PC-9 (cell line): Measurements from ENCODE around the gene KIF21A. TPM values are rescaled to one million over a fixed set of nuclear protein-coding genes. Genes with fewer than 3 reads are reported as not detected.

Source experiments
- BruUV-seq: library from RNA; stranded (reverse); fragments of 400-500 nt; replicated peaks from 2 replicates; lab custom pipeline; 2021; lab: Mats Ljungman, UMichigan
- CTCF ChIA-PET: fragments of 300-600 bp; sonication (Branson Sonifier 250); formaldehyde crosslinking; loops from one replicate; lab custom pipeline; 2022; ENCODE audit warnings: antibody characterized with exemption; lab: Charles Lee
- POLR2A ChIA-PET: fragments of 300-600 bp; sonication (Branson Sonifier 250); formaldehyde crosslinking; loops from one replicate; lab custom pipeline; 2022; ENCODE audit warnings: antibody characterized with exemption; ENCODE audit not compliant: unreplicated experiment; lab: Charles Lee
- DNase-seq, 2 experiments: peaks; one replicate each; pipeline versions ENCODE4 v3.0.0 to v3.0.0-alpha.2; 2015 to 2022; ENCODE audit warnings: mixed read lengths in 1 of 2
- H2AFZ ChIP-seq: fragments of 200-600 bp; sonication (generic); 2 replicates; pipeline ENCODE4 v1.8.1; 2017; ENCODE audit warnings: antibody characterized with exemption
- H3F3A ChIP-seq: fragments of 200-600 bp; sonication (generic); 2 replicates; pipeline ENCODE4 v1.8.1; 2017; ENCODE audit warnings: antibody characterized with exemption, mild to moderate bottlenecking, low read depth; ENCODE audit not compliant: insufficient read depth
- H3K27ac ChIP-seq: fragments of 200-600 bp; sonication (generic); 2 replicates; pipeline ENCODE4 v1.6.1; 2016; ENCODE audit warnings: mixed run types
- H3K27me3 ChIP-seq: fragments of 200-600 bp; sonication (generic); 2 replicates; pipeline ENCODE4 v1.6.1; 2016; ENCODE audit warnings: low read depth, mixed run types; ENCODE audit not compliant: insufficient read depth
- H3K36me3 ChIP-seq: fragments of 200-600 bp; sonication (generic); 2 replicates; pipeline ENCODE4 v1.6.1; 2016; ENCODE audit warnings: low read depth, mixed run types
- H3K4me1 ChIP-seq: fragments of 200-600 bp; sonication (generic); replicated peaks from 2 replicates; pipeline ENCODE4 v1.6.1; 2016; ENCODE audit warnings: mixed run types; ENCODE audit not compliant: insufficient read depth
- H3K4me2 ChIP-seq: fragments of 200-600 bp; sonication (generic); 2 replicates; pipeline ENCODE4 v1.6.1; 2017; ENCODE audit warnings: mixed run types
- H3K4me3 ChIP-seq: fragments of 200-600 bp; sonication (generic); 2 replicates; pipeline ENCODE4 v1.6.1; 2016; ENCODE audit warnings: mixed run types
- H3K79me2 ChIP-seq: fragments of 200-600 bp; sonication (generic); 2 replicates; pipeline ENCODE4 v1.6.1; 2017; ENCODE audit warnings: low read depth, mixed run types
- H3K9me2 ChIP-seq: fragments of 200-600 bp; sonication (generic); 2 replicates; pipeline ENCODE4 v1.8.1; 2017; ENCODE audit warnings: mild to moderate bottlenecking; ENCODE audit not compliant: insufficient read depth
- H3K9me3 ChIP-seq: fragments of 200-600 bp; sonication (generic); 2 replicates; pipeline ENCODE4 v1.8.1; 2016; ENCODE audit warnings: low read depth; ENCODE audit not compliant: insufficient read depth
- H4K20me1 ChIP-seq: fragments of 200-600 bp; sonication (generic); 2 replicates; pipeline ENCODE4 v1.8.1; 2017; ENCODE audit not compliant: insufficient read depth
- EZH2 ChIP-seq: fragments of 200-600 bp; sonication (generic); IDR thresholded peaks from 2 replicates; pipeline ENCODE4 v1.8.0; 2017; ENCODE audit warnings: antibody characterized with exemption, low read depth
- intact Hi-C: fragments of 100-400 bp; cut with micrococcal nuclease; formaldehyde crosslinking; loops from one replicate; pipeline ENCODE4 v1.10.0; 2022; ENCODE audit not compliant: unreplicated experiment
- total RNA-seq: library from RNA; stranded (reverse); gene quantifications from 2 replicates; pipeline ENCODE4 v1.2.3, GENCODE V29; 2021
- TF ChIP-seq, protein P1 (sequence below): fragments of 200-600 bp; sonication (generic); conservative IDR thresholded peaks from 2 replicates; pipeline ENCODE4 v1.6.1; 2017; ENCODE audit warnings: mixed run types, antibody characterized with exemption, mild to moderate bottlenecking, moderate library complexity

Gene KIF21A
- total RNA-seq, 1 experiment from 2014 or later: 13.6 TPM

DNA sequence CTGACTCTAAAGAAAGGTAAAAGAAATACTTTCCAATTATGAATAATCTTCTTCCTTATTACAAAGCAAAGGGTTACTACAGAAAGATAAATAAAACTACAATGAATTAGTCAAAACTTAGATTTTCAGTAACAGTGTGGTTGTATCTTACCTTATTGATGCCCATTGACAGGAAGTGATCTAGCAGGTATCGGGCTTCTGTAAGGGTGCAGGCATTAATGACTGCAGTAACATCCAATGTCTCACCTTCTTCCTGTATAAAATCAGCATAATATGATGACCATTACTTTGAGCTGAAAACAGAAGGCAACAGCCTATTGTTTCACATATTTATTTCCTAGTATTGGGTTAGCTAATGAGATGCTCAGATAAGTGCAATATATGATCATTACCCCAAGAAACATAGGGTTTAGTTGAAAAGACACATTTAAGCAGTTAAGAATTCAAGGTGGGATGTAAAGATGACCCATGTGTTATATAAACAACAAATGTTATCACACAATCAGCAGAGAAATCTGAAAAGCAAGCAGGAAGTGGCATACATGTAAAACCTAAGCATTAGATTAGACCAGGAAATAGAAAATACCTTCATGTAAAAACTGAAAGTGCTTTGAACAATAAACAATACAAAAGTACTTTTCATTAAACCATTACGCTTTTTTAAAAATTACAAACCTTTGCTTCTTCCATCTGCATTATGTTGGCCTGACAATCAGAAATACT lies 111.2 kb downstream of the KIF21A start:
- H3K9me3 ChIP-seq: no peaks in the 10 kb centered on the region
- no peaks in the 10 kb centered on the region for H3K4me1 ChIP-seq
- no peak for DNase-seq
- H3K9me2 ChIP-seq: no peaks in the 10 kb centered on the region
- no peak overlapping the region for H2AFZ ChIP-seq
- no peak overlapping the region for H3K27ac ChIP-seq
- no peak overlapping the region for H3K4me2 ChIP-seq
- H3K4me3 ChIP-seq: no peak overlapping the region
- intact Hi-C loops: no loop called here
- BruUV-seq: no TSS peak
- CTCF ChIA-PET: no interaction called here
- TF ChIP-seq EZH2: no peak
- TF ChIP-seq, protein P1, sequence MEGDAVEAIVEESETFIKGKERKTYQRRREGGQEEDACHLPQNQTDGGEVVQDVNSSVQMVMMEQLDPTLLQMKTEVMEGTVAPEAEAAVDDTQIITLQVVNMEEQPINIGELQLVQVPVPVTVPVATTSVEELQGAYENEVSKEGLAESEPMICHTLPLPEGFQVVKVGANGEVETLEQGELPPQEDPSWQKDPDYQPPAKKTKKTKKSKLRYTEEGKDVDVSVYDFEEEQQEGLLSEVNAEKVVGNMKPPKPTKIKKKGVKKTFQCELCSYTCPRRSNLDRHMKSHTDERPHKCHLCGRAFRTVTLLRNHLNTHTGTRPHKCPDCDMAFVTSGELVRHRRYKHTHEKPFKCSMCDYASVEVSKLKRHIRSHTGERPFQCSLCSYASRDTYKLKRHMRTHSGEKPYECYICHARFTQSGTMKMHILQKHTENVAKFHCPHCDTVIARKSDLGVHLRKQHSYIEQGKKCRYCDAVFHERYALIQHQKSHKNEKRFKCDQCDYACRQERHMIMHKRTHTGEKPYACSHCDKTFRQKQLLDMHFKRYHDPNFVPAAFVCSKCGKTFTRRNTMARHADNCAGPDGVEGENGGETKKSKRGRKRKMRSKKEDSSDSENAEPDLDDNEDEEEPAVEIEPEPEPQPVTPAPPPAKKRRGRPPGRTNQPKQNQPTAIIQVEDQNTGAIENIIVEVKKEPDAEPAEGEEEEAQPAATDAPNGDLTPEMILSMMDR: no peak
- no peaks in the 10 kb centered on the region for H3K27me3 ChIP-seq
- H3K79me2 ChIP-seq: no peaks in the 10 kb centered on the region
- no peaks in the 10 kb centered on the region for H4K20me1 ChIP-seq
- no peaks in the 10 kb centered on the region for H3F3A ChIP-seq
- POLR2A ChIA-PET: interaction anchor here (0.7 kb wide), 1 partner anchor 314 kb away, joined by 8 read pairs; no protein-coding TSS in a partner anchor
- 0 out of 2 replicates have a peak, but pooled peaks cover 6% of the 10 kb centered on the region for H3K36me3 ChIP-seq

DNA sequence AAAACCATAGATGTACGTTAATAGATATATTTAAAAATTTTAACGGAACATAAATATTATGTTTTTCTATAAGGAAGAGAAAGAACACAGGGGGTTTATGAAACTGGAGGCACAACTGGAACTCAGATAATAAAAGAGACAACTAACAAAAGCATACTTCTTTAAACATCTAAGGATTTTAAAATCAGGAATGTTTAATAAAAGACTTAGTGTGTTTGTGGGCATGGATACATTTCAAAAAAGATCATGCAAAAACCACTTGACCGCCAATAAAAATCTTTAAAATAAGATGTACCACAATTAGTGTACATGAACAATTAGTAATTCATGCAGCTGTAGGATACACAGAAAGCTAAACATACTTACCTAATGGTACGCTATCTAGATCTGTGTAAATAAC lies 113.0 kb downstream of the KIF21A start:
- H3K9me2 ChIP-seq: no peaks in the 10 kb centered on the region
- H3K4me3 ChIP-seq: no peak overlapping the region
- no peaks in the 10 kb centered on the region for H3F3A ChIP-seq
- H3K4me1 ChIP-seq: no peaks in the 10 kb centered on the region
- H3K27me3 ChIP-seq: no peaks in the 10 kb centered on the region
- no peak for DNase-seq
- no peaks in the 10 kb centered on the region for H3K9me3 ChIP-seq
- POLR2A ChIA-PET: no interaction called here
- intact Hi-C loops: no loop called here
- CTCF ChIA-PET: no interaction called here
- no peak overlapping the region for H3K4me2 ChIP-seq
- H3K79me2 ChIP-seq: no peaks in the 10 kb centered on the region
- no peak overlapping the region for H2AFZ ChIP-seq
- H3K36me3 ChIP-seq: 0 out of 2 replicates have a peak, but pooled peaks cover 6% of the 10 kb centered on the region
- no peaks in the 10 kb centered on the region for H4K20me1 ChIP-seq
- no TSS peak for BruUV-seq
- TF ChIP-seq, protein P1: no peak
- no peak for TF ChIP-seq EZH2
- H3K27ac ChIP-seq: no peak overlapping the region

DNA sequence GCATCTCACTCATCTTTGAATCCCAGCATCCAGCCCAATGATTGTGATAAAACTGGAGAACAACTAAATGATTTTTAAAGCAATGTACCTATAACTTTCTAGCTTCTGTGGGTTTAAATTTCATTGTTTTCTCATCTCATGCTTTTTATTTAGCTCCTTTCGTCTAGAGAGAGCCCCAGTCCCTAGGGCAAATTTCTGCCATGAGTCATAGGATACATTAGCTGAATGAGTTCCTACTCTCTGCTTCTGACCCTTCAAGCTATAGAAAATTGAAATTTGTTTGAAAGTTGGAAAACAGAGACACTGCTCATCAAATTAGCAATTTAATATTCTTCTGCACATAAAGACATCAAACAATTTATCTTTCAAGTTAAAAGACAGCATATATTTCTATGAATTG lies 113.9 kb downstream of the KIF21A start:
- Histone ChIP-seq H3K79me2 (no peaks in the 10 kb centered on the region), H4K20me1 (no peaks in the 10 kb centered on the region), H3K4me2 (no peak overlapping the region), H3K9me2 (no peaks in the 10 kb centered on the region), H3F3A (no peaks in the 10 kb centered on the region), H2AFZ (no peak overlapping the region), H3K4me1 (no peaks in the 10 kb centered on the region), H3K9me3 (no peaks in the 10 kb centered on the region), H3K27ac (no peak overlapping the region), H3K27me3 (no peaks in the 10 kb centered on the region), H3K4me3 (no peak overlapping the region), H3K36me3 (0 out of 2 replicates have a peak, but pooled peaks cover 6% of the 10 kb centered on the region)
- intact Hi-C loops: no loop called here
- TF ChIP-seq, protein P1: no peak
- POLR2A ChIA-PET: no interaction called here
- no TSS peak for BruUV-seq
- no peak for DNase-seq
- CTCF ChIA-PET: no interaction called here
